ENCODE measurements around the gene CEP57L1.
"Not testable (repeated sequence)": the region's sequence is repeated elsewhere in the genome, so short reads cannot be mapped to it uniquely, and the experiment has no call there.

Gene CEP57L1

GRCh38 chr6:109167562-109167961, 72.3 kb downstream of the CEP57L1 start:
- no peak for DNase-seq (ENCODE audit: low read depth in 3 of 3, low spot score in 1 of 3)

DNA sequence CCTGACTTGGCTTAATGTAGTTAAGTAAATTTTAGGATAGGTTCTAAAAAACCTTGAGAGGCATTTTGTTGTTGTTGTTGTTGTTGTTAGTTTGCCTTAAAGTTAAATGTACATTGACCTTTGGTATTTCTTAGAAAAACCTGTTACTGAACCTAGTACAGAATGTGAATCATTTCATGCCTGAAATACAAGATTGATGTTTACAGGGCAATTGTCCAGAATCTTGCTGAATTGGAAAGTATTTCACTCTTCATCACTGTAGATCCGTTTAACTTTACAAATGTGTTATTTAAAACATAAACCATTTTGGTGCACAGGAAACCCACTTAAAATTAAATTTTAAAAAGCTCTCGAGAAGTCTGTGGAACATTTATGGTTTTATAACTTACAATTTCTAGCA, 75.0 kb downstream of the CEP57L1 start:
- DNase-seq (ENCODE audit: low read depth in 3 of 3, low spot score in 1 of 3), result no peak

DNA sequence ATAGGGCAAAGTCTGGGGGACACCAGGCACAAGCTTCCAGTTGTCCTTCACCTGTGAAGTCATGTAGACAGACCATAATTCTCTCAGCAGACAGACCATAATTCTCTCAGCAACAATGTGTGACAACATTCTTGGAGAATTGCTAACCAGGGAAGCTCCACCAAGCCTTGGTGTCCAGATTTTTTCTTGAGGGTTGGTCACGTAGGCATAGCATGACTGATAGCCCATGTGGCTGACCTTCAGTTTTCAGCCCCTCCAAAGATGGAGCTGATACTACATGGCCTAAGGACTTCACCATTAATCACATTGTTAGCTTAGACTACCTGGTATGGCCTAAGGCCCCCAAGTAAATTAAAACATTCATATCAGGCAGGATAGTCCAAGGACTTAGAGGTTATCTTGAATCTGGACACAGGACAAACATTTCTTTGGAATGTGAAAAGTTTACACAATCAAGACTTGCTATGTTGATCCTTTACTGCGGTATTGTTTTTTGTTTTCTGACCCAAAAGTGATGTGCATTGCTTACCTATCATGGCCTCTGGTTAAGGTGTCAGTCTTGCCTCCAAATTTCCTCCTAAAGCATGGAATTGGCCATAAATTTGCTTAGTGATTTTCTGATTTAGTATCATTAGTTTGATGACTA, 76.9 kb downstream of the CEP57L1 start:
- no peak for DNase-seq (ENCODE audit: low read depth in 3 of 3, low spot score in 1 of 3)

DNA sequence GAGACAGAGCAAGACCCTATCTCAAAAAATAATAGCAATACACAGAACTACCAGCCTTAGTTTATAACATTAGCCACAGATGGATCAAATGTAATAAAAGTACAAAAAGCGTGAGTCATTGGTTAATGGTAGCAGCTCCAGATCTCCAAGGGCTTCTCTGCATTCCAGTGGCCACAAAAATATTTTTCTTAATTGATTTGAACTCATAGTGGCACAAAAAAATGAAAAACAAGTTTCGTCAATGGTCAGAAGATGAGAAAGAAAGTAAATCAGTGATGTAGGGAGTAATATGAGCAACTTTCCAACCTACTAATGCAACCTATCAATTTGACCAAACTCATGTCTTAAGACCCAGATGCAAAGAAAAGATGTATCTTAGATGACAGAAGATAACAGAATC, 79.6 kb downstream of the CEP57L1 start:
- no peak for DNase-seq (ENCODE audit: low read depth in 3 of 3, low spot score in 1 of 3)

DNA sequence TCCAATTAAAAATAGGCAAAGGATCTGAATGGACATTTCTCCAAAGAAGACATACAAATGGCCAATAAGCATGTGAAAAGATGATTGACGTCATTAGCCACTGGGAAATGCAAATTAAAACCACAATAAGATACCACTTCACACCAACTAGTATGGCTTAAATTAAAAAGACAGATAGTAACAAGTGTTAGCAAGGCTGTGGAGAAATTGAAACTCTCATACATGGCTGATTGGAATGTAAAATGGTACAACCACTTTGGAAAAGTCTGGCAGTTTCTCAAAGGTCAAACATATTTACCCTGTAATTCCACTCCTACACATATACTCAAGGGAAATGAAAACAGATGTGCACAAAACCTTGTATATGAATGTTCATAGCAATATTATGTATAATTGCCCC, 83.6 kb downstream of the CEP57L1 start:
- no peak for DNase-seq (ENCODE audit: low read depth in 3 of 3, low spot score in 1 of 3)

- no peak for DNase-seq (ENCODE audit: low read depth in 3 of 3, low spot score in 1 of 3)
Observed at GRCh38 chr6:109179507-109179906, 84.2 kb downstream of the CEP57L1 start.

DNA sequence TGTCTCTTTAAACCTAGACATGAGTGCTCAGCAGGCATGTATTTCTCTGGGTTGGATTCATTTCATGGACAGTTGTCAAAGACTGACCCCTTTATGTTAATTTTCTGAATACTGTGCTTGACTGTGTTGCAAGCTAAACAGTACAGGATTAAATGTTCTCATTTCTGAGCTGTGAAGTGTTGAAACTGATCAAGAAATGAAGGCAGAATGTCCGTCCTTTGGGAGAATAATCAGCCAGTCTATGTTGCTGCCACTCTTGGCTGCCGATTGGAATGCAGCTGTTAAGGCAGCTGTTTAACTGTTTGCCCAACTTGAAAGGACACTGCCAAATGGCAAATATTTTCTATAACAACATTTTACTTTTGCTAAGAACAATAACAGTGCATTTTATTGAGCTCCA, 87.3 kb downstream of the CEP57L1 start:
- no peak for DNase-seq (ENCODE audit: low read depth in 3 of 3, low spot score in 1 of 3)

DNA sequence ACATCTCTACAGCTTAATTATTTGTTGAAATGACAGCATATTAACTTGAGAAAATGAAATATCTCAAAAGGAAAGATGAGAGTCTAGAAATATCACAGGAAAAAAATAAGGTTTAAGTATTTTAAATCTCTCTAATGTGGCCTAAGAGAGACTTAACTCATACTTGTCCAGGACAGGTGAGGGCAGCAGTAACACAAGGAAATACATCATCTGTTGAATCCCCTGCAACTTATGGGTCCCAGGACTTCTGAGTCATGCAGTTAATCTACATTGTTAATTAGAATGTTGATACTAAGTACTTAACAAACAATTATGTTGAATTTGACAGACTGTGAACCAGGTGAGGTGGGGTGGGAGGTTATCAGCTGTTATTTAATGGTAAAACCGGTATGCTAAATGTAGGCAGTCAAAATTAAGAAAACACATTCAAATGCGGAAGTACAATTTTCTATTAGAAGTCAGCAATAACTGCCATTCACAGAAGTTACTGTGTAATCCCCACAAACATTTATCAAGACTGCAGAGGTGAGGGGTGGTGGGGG, 87.9 kb downstream of the CEP57L1 start:
- DNase-seq (ENCODE audit: low read depth in 3 of 3, low spot score in 1 of 3), result no peak

DNA sequence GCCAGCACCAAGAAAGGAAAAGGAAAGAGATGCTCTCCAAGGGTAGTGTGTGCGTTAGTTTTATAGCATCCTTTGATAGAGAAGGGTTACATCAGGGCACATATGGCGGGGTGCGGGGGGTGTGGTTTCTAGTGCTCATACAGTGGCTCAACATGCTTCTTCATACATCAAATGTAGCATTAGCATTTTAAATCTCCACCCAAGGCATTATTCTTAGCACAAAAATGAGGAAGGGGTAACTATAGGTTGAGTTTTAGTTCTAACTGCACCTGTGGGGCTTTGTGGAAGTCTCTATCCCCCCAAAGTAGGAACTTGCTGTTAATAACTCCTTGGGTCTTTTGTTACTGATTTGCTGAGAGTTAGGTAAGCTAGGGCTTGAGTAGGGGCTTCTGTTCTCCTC, 89.3 kb downstream of the CEP57L1 start:
- DNase-seq (ENCODE audit: low read depth in 3 of 3, low spot score in 1 of 3), result no peak

DNA sequence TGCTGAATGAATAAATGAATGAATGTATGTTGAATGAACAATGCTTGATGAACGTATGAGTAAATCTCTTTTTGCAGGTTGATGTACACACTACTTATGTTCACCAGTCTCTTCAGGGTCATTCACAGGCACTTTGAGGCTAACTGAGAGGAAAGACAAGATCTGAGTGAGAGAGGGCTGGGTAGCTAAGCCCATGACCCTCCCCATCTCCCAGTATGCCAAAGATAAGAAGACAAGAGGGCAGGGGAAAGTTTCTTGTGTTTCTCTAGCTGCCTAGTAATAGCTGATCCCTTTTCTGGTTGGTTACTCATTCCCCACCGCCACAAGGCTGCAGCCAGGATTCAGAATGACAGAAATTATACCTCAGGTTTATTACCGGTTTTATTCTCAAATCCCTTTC, 90.7 kb downstream of the CEP57L1 start:
- DNase-seq (ENCODE audit: low read depth in 3 of 3, low spot score in 1 of 3), result no peak

- peak; percentile 23 to 46 (median 24) for DNase-seq (ENCODE audit: low read depth in 3 of 3, low spot score in 1 of 3)
Observed at GRCh38 chr6:109187399-109188114, 92.2 kb downstream of the CEP57L1 start.

- DNase-seq (ENCODE audit: low read depth in 3 of 3, low spot score in 1 of 3), result no peak
Observed at GRCh38 chr6:109188115-109188411, 92.8 kb downstream of the CEP57L1 start.

- not testable (repeated sequence) for DNase-seq (ENCODE audit: low read depth in 3 of 3, low spot score in 1 of 3)
Observed at GRCh38 chr6:109191368-109191767, 96.1 kb downstream of the CEP57L1 start.

DNA sequence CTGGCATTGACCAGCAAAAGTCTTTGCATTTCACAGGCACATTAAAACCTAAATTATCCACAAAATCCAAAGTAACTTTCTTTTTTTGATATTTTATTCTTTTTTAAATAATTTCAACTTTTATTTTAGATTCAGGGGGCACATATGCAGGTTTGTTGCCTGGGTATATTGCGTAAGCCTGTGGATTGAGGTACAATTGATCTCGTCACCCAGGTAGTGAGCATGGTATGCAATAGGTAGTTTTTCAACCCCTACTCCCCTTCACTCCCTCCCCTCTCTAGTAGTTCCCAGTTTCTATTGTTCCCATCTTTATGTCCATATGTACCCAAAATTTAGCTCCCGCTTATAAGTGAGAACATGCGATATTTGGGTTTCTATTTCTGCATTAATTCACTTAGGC, 97.6 kb downstream of the CEP57L1 start:
- DNase-seq (ENCODE audit: low read depth in 3 of 3, low spot score in 1 of 3), result no peak

DNA sequence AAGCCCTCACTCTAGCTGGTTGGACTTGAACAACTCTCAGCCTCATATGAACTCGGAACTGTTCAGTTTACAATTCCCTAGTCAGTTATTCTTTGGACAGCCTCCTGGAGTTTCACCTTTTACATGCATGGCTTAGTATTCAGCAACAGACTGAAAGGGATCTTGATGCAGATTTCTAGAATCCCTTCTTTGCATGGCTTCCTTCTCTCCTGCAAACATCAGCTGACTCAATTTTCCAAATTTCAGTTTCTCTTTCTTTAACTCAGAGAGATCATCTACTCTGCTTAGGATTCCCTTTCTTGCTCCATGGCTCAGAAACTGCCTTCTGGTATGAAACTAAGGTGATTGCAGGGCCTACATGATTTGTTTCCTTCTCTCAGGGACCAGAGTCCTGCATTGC, 99.6 kb downstream of the CEP57L1 start:
- no peak for DNase-seq (ENCODE audit: low read depth in 3 of 3, low spot score in 1 of 3)

GRCh38 chr6:109197061-109197460, 101.8 kb downstream of the CEP57L1 start:
- DNase-seq (ENCODE audit: low read depth in 3 of 3, low spot score in 1 of 3), result no peak

DNA sequence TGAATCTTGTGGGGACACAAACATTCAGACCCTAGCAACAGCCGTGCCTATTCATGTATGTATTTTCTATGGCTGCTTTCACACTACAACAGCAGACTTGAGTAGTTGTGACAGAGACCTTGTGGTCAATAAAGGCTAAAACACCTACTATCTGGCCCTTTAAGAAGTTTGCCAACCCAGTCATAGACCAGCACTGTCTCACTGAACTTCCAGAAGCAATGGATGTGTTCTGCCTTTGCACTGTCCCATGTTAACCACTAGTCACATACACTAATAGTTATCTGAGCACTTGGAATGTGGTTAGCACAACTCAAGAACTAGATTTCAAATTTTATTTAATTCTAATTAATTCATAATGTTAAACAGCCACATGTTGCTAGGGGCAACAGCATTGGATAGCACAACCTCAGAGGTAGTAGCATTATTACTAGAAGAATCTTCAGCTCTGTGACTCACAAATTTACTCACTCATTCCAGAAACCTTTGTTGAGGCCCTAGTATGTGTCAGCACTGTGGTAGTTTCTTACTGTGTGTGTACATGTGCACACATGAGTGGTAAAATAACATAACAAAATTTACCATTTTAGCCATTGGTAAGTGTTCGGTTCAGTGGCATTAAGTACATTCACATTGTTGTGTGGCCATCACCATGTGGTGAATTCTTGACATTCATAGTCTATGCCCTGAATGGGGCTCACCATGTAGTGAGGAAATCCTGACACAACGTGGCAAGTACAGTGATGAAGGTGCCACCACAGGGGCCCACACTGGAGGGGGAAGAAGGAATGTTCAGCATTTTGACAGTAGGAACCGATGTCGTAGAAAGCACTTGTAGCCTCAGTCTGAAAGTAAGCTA, 107.3 kb downstream of the CEP57L1 start:
- DNase-seq (ENCODE audit: low read depth in 3 of 3, low spot score in 1 of 3), result no peak

GRCh38 chr6:109204511-109204910, 109.2 kb downstream of the CEP57L1 start:
- no peak for DNase-seq (ENCODE audit: low read depth in 3 of 3, low spot score in 1 of 3)

GRCh38 chr6:109212683-109213082, 117.4 kb downstream of the CEP57L1 start:
- DNase-seq (ENCODE audit: low read depth in 3 of 3, low spot score in 1 of 3), result no peak
